ENCODE results near the gene SNRPD2. TPM values are rescaled to one million over a fixed set of nuclear protein-coding genes. Genes with fewer than 3 reads are reported as not detected.
"Not testable (repeated sequence)": the region's sequence is repeated elsewhere in the genome, so short reads cannot be mapped to it uniquely, and the experiment has no call there.

Gene SNRPD2
- total RNA-seq, 1 donor from 2014 or later = 405 TPM

DNA sequence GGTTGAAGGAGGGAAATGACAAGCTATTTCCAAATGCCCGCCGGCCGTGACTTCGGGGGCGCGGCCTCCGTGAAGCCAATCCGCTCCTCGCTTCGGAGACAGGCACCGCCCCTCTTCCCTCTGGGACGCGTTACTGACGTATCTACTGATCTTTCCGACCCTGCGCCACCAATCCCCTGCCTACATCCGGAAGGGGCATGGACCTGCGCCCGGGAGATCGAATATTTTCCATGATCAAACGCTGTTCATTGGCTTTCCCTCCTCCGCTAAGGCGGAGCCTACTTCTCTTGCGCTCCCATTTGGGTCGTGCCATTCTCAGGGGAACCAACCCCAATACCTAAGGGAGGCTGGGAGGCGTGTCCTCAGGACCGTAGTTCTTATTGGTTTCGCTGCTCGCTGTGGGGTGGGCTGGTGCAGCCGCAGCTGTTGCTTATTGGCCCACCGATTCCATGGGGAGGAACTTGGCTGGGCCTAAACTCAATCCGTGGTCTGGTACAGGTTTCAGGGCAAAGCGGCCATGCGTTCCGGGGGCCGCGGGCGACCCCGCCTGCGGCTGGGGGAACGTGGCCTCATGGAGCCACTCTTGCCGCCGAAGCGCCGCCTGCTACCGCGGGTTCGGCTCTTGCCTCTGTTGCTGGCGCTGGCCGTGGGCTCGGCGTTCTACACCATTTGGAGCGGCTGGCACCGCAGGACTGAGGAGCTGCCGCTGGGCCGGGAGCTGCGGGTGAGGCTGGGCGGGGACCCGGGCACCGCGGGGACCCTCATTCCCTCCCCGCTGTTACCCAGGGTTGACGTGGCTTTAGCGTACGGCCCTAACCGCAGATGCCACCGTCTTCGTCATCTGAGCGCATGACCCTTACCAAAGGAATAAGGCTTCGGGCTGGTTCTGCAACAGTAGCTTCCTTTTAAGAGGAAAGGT is 693 bp upstream of the SNRPD2 start, which contains the start of gene QPCTL:
Gene QPCTL, plus strand, starts transcription at position 480 of the 919 bp plus-strand sequence. Its CDS starts 38 bp downstream, at position 518.
- H3K79me2 ChIP-seq (ENCODE audit: low read depth) = peaks cover 28% of the 10 kb centered on the region
- no peaks in the 10 kb centered on the region for H3K9me3 ChIP-seq (ENCODE audit: low read depth)
- H3K4me1 Mint-ChIP-seq = peaks cover 11% of the 10 kb centered on the region
- H3K4me2 ChIP-seq = peak within 1 kb of the TSS; percentile 83
- H3K27ac Mint-ChIP-seq = peak within 1 kb of the TSS; percentile 90
- H2AFZ ChIP-seq (replicated peaks) = peak within 1 kb of the TSS; percentile 91
- H3K9me3 Mint-ChIP-seq = no peaks in the 10 kb centered on the region
- H3K27me3 ChIP-seq = no peaks in the 10 kb centered on the region
- H3K27me3 Mint-ChIP-seq (ENCODE audit: insufficient read depth, low read depth) = peaks cover 4% of the 10 kb centered on the region
- H4K20me1 ChIP-seq (ENCODE audit: low read depth) = peaks cover 14% of the 10 kb centered on the region
- TF ChIP-seq, protein P1, sequence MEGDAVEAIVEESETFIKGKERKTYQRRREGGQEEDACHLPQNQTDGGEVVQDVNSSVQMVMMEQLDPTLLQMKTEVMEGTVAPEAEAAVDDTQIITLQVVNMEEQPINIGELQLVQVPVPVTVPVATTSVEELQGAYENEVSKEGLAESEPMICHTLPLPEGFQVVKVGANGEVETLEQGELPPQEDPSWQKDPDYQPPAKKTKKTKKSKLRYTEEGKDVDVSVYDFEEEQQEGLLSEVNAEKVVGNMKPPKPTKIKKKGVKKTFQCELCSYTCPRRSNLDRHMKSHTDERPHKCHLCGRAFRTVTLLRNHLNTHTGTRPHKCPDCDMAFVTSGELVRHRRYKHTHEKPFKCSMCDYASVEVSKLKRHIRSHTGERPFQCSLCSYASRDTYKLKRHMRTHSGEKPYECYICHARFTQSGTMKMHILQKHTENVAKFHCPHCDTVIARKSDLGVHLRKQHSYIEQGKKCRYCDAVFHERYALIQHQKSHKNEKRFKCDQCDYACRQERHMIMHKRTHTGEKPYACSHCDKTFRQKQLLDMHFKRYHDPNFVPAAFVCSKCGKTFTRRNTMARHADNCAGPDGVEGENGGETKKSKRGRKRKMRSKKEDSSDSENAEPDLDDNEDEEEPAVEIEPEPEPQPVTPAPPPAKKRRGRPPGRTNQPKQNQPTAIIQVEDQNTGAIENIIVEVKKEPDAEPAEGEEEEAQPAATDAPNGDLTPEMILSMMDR (IDR thresholded peaks at IDR 0.05) = no peak
- TF ChIP-seq EZH2phosphoT487 (IDR thresholded peaks at IDR 0.05) (no peak), EZH2 (IDR thresholded peaks at IDR 0.05) (no peak)
- peak; percentile 99 for DNase-seq (ENCODE audit: low spot score)
- H3K9ac ChIP-seq = peak within 1 kb of the TSS; percentile 81
- peak within 1 kb of the TSS; percentile 54 for H3K27ac ChIP-seq
- no peaks in the 10 kb centered on the region for H3K36me3 ChIP-seq
- peak within 1 kb of the TSS; percentile 78 for H3K4me3 ChIP-seq
- peaks cover 14% of the 10 kb centered on the region for H3K36me3 Mint-ChIP-seq
- H3K4me1 ChIP-seq = peaks cover 6% of the 10 kb centered on the region
- peak within 1 kb of the TSS; percentile 96 for H3K4me3 Mint-ChIP-seq
- H3F3A ChIP-seq (ENCODE audit: low read depth) = peaks cover 19% of the 10 kb centered on the region

DNA sequence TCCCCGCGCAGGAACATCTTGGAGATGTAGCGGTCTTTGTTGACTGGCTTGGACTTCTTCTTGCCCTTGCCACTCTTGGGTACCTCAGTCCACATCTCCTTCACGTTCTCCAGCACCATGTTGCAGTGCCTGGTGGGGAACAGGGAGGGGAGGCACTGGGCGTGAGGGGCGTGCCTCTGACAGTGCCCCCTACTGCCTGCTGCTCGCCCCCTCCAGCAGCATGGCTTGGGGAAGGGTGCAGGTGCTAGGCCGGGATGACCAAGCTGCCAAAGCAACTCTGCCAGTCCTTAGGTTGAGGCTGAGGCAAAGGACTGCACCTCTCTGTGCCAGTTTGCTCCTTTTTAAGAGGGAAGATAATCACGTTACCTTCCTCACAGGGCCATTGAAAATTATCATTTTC is 4.2 kb downstream of the SNRPD2 start:
- Histone ChIP-seq H3K4me3 (no peak overlapping the region), H3K4me2 (no peak overlapping the region), H3K4me1 (peaks cover 6% of the 10 kb centered on the region), H3K9me3 (ENCODE audit: low read depth) (no peaks in the 10 kb centered on the region), H3F3A (ENCODE audit: low read depth) (peaks cover 29% of the 10 kb centered on the region), H3K79me2 (ENCODE audit: low read depth) (peaks cover 24% of the 10 kb centered on the region), H3K27ac (no peak overlapping the region), H3K9ac (no peak overlapping the region), H3K36me3 (no peaks in the 10 kb centered on the region), H3K27me3 (no peaks in the 10 kb centered on the region), H2AFZ (replicated peaks) (no peak overlapping the region), H4K20me1 (ENCODE audit: low read depth) (peaks cover 14% of the 10 kb centered on the region)
- H3K36me3 Mint-ChIP-seq = peaks cover 10% of the 10 kb centered on the region
- TF ChIP-seq EZH2 (IDR thresholded peaks at IDR 0.05) = no peak
- TF ChIP-seq, protein P1 (IDR thresholded peaks at IDR 0.05) = no peak
- TF ChIP-seq EZH2phosphoT487 (IDR thresholded peaks at IDR 0.05) = no peak
- H3K27ac Mint-ChIP-seq = no peak overlapping the region
- no peak overlapping the region for H3K4me3 Mint-ChIP-seq
- H3K4me1 Mint-ChIP-seq = peaks cover 11% of the 10 kb centered on the region
- DNase-seq (ENCODE audit: low spot score) = no peak
- no peaks in the 10 kb centered on the region for H3K9me3 Mint-ChIP-seq
- H3K27me3 Mint-ChIP-seq (ENCODE audit: insufficient read depth, low read depth) = peaks cover 4% of the 10 kb centered on the region

DNA sequence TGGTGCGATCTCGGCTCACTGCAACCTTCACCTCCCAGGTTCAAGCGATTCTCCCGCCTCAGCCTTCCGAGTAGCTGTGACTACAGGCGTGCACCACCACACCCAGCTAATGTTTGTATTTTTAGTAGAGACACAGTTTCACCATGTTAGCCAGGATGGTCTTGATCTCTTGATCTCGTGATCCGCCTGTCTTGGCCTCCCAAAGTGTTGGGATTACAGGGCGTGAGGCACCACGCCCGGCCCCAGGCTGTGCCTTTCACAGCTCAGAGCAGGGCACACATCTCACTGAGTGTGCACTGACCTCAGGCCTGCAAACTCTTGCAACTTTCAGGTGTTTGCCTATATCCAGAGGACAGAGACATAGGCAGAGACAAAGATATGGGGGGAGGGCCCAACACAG is 6.7 kb downstream of the SNRPD2 start:
- not testable (repeated sequence) for H3K36me3 ChIP-seq
- H3K27me3 ChIP-seq = peaks cover 21% of the 10 kb centered on the region
- peaks cover 10% of the 10 kb centered on the region for H3K36me3 Mint-ChIP-seq

DNA sequence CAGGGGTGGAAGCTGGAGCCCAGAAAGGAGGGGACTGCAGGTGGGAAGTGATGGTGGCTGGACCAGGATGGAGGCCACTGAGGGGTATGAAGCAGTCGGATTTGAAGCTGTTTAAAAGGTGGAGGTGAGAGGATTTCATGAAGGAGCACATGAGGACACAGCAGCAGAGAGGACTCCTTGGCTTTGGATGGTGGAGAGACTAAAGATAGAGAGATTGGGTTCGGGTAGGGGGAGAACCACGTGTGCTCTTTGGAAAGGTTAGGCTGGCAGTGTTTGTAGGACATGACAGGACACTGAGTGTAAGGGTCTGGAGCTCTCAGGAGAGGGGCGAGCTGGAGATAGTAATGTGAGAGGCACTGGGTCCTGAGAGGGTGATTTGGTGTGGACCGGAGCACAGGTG is 8.8 kb downstream of the SNRPD2 start:
- Histone ChIP-seq H3K4me2 (no peak overlapping the region), H3K4me1 (peaks cover 3% of the 10 kb centered on the region), H3K9ac (no peak overlapping the region), H3K36me3 (no peaks in the 10 kb centered on the region), H3K9me3 (ENCODE audit: low read depth) (no peaks in the 10 kb centered on the region), H2AFZ (replicated peaks) (no peak overlapping the region), H3K4me3 (no peak overlapping the region), H3K79me2 (ENCODE audit: low read depth) (no peaks in the 10 kb centered on the region), H3K27me3 (peaks cover 42% of the 10 kb centered on the region), H3K27ac (no peak overlapping the region), H4K20me1 (ENCODE audit: low read depth) (peaks cover 3% of the 10 kb centered on the region), H3F3A (ENCODE audit: low read depth) (peaks cover 16% of the 10 kb centered on the region)
- no peak for DNase-seq (ENCODE audit: low spot score)
- H3K4me3 Mint-ChIP-seq = peak overlapping the region; percentile 0
- H3K27ac Mint-ChIP-seq = no peak overlapping the region
- peaks cover 7% of the 10 kb centered on the region for H3K36me3 Mint-ChIP-seq
- peaks cover 2% of the 10 kb centered on the region for H3K4me1 Mint-ChIP-seq
- H3K27me3 Mint-ChIP-seq (ENCODE audit: insufficient read depth, low read depth) = peaks cover 12% of the 10 kb centered on the region
- H3K9me3 Mint-ChIP-seq = no peaks in the 10 kb centered on the region
- no peak for TF ChIP-seq EZH2phosphoT487 (IDR thresholded peaks at IDR 0.05)
- TF ChIP-seq, protein P1 (IDR thresholded peaks at IDR 0.05) = no peak
- no peak for TF ChIP-seq EZH2 (IDR thresholded peaks at IDR 0.05)

More for the DNA sequence above, 6.7 kb downstream of the SNRPD2 start:
- H3K4me3 Mint-ChIP-seq; H3K9me3 ChIP-seq (ENCODE audit: low read depth); H3K4me3 ChIP-seq; H3K9ac ChIP-seq; H4K20me1 ChIP-seq (ENCODE audit: low read depth); DNase-seq (ENCODE audit: low spot score); H2AFZ ChIP-seq (replicated peaks); H3K27me3 Mint-ChIP-seq (ENCODE audit: insufficient read depth, low read depth); H3K27ac Mint-ChIP-seq; H3K27ac ChIP-seq; H3K4me1 ChIP-seq; H3K9me3 Mint-ChIP-seq; H3K4me1 Mint-ChIP-seq; H3K4me2 ChIP-seq: not testable (repeated sequence)
- peaks cover 20% of the 10 kb centered on the region for H3F3A ChIP-seq (ENCODE audit: low read depth)
- H3K79me2 ChIP-seq (ENCODE audit: low read depth) = peaks cover 10% of the 10 kb centered on the region

Data from neural progenitor cell (in vitro differentiated cells).